HuH-7.5 (cell line): ENCODE data around the gene TGFBR3.

Source experiments
- DNase-seq: peaks from one replicate; pipeline ENCODE4 v3.0.0; 2011; ENCODE audit warnings: low spot score

Gene TGFBR3

GRCh38 chr1:91885716-91886506 lies at the start of gene TGFBR3:
Gene TGFBR3, minus strand, starts transcription at chr1:91886151. Its CDS starts 24,620 bp downstream, at chr1:91861531.
- peak; percentile 73 for DNase-seq

GRCh38 chr1:91929250-91929649 lies 43.3 kb upstream of the TGFBR3 start:
- no peak for DNase-seq

GRCh38 chr1:91928026-91928425 lies 42.1 kb upstream of the TGFBR3 start:
- DNase-seq, result no peak

GRCh38 chr1:91925644-91926435 lies 39.9 kb upstream of the TGFBR3 start:
- DNase-seq, result no peak

GRCh38 chr1:91924146-91924545 lies 38.2 kb upstream of the TGFBR3 start:
- DNase-seq, result no peak

- no peak for DNase-seq
Measured at GRCh38 chr1:91919962-91920361, 34.0 kb upstream of the TGFBR3 start.

GRCh38 chr1:91916811-91917460 lies 31.0 kb upstream of the TGFBR3 start:
- no peak for DNase-seq

- no peak for DNase-seq
Measured at GRCh38 chr1:91916046-91916445, 30.1 kb upstream of the TGFBR3 start.

GRCh38 chr1:91913018-91913417 lies 27.1 kb upstream of the TGFBR3 start:
- DNase-seq, result no peak

- no peak for DNase-seq
Measured at GRCh38 chr1:91912266-91912665, 26.3 kb upstream of the TGFBR3 start.

- no peak for DNase-seq
Measured at GRCh38 chr1:91901231-91901630, 15.3 kb upstream of the TGFBR3 start.

- no peak for DNase-seq
Measured at GRCh38 chr1:91900562-91900961, 14.6 kb upstream of the TGFBR3 start.

GRCh38 chr1:91897016-91897415 lies 11.1 kb upstream of the TGFBR3 start:
- no peak for DNase-seq

- no peak for DNase-seq
Measured at GRCh38 chr1:91895832-91896556, 10.0 kb upstream of the TGFBR3 start.

- DNase-seq, result no peak
Measured at GRCh38 chr1:91894036-91894761, 8.2 kb upstream of the TGFBR3 start.

GRCh38 chr1:91891969-91892368 lies 6.0 kb upstream of the TGFBR3 start:
- no peak for DNase-seq

GRCh38 chr1:91891454-91891853 lies 5.5 kb upstream of the TGFBR3 start:
- no peak for DNase-seq

- DNase-seq, result no peak
Measured at GRCh38 chr1:91889717-91890459, 3.9 kb upstream of the TGFBR3 start.

GRCh38 chr1:91885213-91885715 lies 687 bp downstream of the TGFBR3 start:
- DNase-seq, result peak; percentile 26

- no peak for DNase-seq
Measured at GRCh38 chr1:91884459-91885212, 1.3 kb downstream of the TGFBR3 start.
